PC-3 (cell line): ENCODE measurements around the gene GADD45GIP1.

ENCODE experiments used
- EZH2 ChIP-seq: fragments of 300-600 bp; sonication (generic); IDR thresholded peaks from one replicate; pipeline ENCODE4 v1.6.1; 2017; ENCODE audit warnings: antibody characterized with exemption, mild to moderate bottlenecking, low read length; ENCODE audit not compliant: unreplicated experiment
- EZH2phosphoT487 ChIP-seq: fragments of 300-600 bp; sonication (generic); IDR thresholded peaks from 2 replicates; pipeline ENCODE4 v1.6.1; 2018; ENCODE audit warnings: mild to moderate bottlenecking, antibody characterized with exemption, low read length, borderline replicate concordance

GRCh38 chr19:12975221-12975741 is 18.3 kb upstream of the GADD45GIP1 start:
- TF ChIP-seq EZH2 (no peak), EZH2phosphoT487 (no peak)
